GM12891 (cell line): Measurements from ENCODE around the gene PTK7.

Experiments used
- POLR2A ChIP-seq: IDR thresholded peaks from 2 replicates; pipeline ENCODE4 v1.6.1; 2011; ENCODE audit warnings: low read depth, low read length, control low read depth
- POLR2AphosphoS5 ChIP-seq: IDR thresholded peaks from 2 replicates; pipeline ENCODE4 v1.6.1; 2011; ENCODE audit warnings: low read depth, low read length, control low read depth
- POU2F2 ChIP-seq: IDR thresholded peaks from 2 replicates; pipeline ENCODE4 v1.6.1; 2011; ENCODE audit warnings: low read depth, mild to moderate bottlenecking, control low read depth, low read length, moderate library complexity
- SPI1 ChIP-seq: IDR thresholded peaks from 2 replicates; pipeline ENCODE4 v1.6.1; 2011; ENCODE audit warnings: low read depth, low read length, control low read depth
- TAF1 ChIP-seq: IDR thresholded peaks from 2 replicates; pipeline ENCODE4 v1.6.1; 2011; ENCODE audit warnings: low read depth, low read length, control low read depth

DNA sequence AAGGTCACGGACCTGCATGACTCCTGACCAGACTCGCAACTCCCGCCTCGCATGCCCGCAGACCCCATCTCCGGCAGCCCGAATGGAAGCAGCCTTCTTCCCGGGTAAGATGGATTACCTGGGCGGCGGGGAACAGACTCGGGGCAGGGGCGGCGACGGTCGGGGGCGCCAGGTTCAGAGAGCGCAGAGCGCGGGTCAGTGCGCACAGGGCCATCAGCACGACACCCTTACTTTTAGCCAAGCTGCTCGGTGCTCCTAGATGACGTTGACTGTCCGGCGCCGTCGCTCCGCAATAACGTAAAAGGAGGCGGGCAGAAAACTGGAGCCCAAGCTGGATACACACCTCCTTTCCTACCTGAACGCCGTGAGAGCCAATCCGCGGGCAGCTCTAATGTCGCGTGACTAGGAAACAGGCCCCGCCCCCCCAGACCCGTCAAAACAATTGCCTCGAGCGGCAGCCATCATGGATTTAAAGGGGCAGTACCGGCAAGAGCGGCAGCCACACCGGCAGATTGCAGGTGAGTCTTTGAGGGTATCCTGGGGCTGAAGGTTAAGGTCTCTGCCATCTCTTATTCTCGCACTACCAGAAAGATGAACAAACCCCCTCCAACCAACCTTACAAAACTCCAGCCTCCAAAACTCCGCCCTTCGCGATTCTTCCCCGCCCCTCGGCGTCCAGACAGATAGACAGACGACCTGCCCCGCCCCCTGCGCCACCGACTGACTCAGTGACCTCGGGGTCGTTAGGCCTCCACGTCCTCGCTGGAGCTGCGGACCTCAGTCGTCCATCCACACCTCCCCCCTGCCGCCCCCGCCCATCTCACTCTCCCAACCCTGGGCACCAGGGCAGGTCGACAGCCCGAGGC is 16.7 kb upstream of the PTK7 start, which contains the start of the genes KLC4 and MRPL2:
- TF ChIP-seq POLR2A (peak; percentile 88), POU2F2 (no peak), POLR2AphosphoS5 (peak; percentile 86), TAF1 (peak; percentile 72), SPI1 (no peak)
